CD1c-positive myeloid dendritic cell (primary cell): ENCODE results near the gene NPHS1.

Experiments
- DNase-seq: peaks from one replicate; pipeline ENCODE4 v3.0.0-alpha.2; 2016; ENCODE audit errors: extremely low spot score

Gene NPHS1

GRCh38 chr19:35879770-35880317 is 27.5 kb upstream of the NPHS1 start:
- DNase-seq, result peak; percentile 93

- DNase-seq, result no peak
These were observed 26.8 kb upstream of the NPHS1 start for GRCh38 chr19:35879068-35879467.

GRCh38 chr19:35874392-35874930 is 22.2 kb upstream of the NPHS1 start:
- no peak for DNase-seq

GRCh38 chr19:35872180-35872579 is 19.9 kb upstream of the NPHS1 start:
- DNase-seq, result no peak

GRCh38 chr19:35871611-35872010 is 19.3 kb upstream of the NPHS1 start:
- no peak for DNase-seq

- no peak for DNase-seq
These were observed 18.5 kb upstream of the NPHS1 start for GRCh38 chr19:35870798-35871197.

GRCh38 chr19:35870124-35870736 is 17.9 kb upstream of the NPHS1 start:
- peak; percentile 61 for DNase-seq

GRCh38 chr19:35869327-35870123 is 17.2 kb upstream of the NPHS1 start:
- DNase-seq, result peak; percentile 79

- no peak for DNase-seq
These were observed 16.6 kb upstream of the NPHS1 start for GRCh38 chr19:35868823-35869326.

- DNase-seq, result peak; percentile 74
These were observed 16.0 kb upstream of the NPHS1 start, which contains the start of gene APLP1 for GRCh38 chr19:35868172-35868822. TSS of gene APLP1 (plus strand) at chr19:35868574. CDS start at chr19:35868637, 63 bp downstream.

- no peak for DNase-seq
These were observed 10.7 kb upstream of the NPHS1 start for GRCh38 chr19:35863018-35863417.

- DNase-seq, result no peak
These were observed 10.2 kb upstream of the NPHS1 start for GRCh38 chr19:35862528-35862927.

- DNase-seq, result no peak
These were observed 9.4 kb upstream of the NPHS1 start for GRCh38 chr19:35861640-35862160.

- no peak for DNase-seq
These were observed 8.7 kb upstream of the NPHS1 start for GRCh38 chr19:35860818-35861639.

- no peak for DNase-seq
These were observed 8.1 kb upstream of the NPHS1 start for GRCh38 chr19:35860436-35860817.

GRCh38 chr19:35859414-35859813 is 7.1 kb upstream of the NPHS1 start:
- no peak for DNase-seq

GRCh38 chr19:35858311-35858710 is 6.0 kb upstream of the NPHS1 start:
- no peak for DNase-seq

- no peak for DNase-seq
These were observed 4.3 kb upstream of the NPHS1 start, which contains the start of gene KIRREL2 for GRCh38 chr19:35856546-35857149. TSS of gene KIRREL2 (plus strand) at chr19:35856911. CDS start at chr19:35857120, 209 bp downstream.

- DNase-seq, result no peak
These were observed 893 bp upstream of the NPHS1 start for GRCh38 chr19:35853038-35853756.
